ENCODE measurements around the gene SGPL1. TPM values are rescaled to one million over a fixed set of nuclear protein-coding genes. Genes with fewer than 3 reads are reported as not detected.
A peak's percentile ranks its signal among the peaks of the same experiment; 100 is the strongest.

Gene SGPL1
- total RNA-seq, 2 experiments from 2014 or later: 15.1 to 16.9 TPM

GRCh38 chr10:70885931-70886903 is 70.5 kb downstream of the SGPL1 start:
- no peak for TF ChIP-seq CTCF (IDR thresholded peaks at IDR 0.05)
- peak overlapping the region; percentile 69 for H3K27ac Mint-ChIP-seq
- intact Hi-C loops (cut with DNase I, micrococcal nuclease): loop anchor here in 1 of 2 experiments (5.0 kb wide), 1 partner anchor 654 kb away; the partner anchor contains the start of gene PPA1
- peaks cover 9% of the 10 kb centered on the region for H3K36me3 Mint-ChIP-seq (ENCODE audit: low read depth)
- Histone ChIP-seq H3K4me3 (ENCODE audit: low read length) (no peak overlapping the region), H3K27me3 (ENCODE audit: control insufficient read depth in 1 of 2, insufficient read depth in 2 of 2, low read length in 2 of 2) (no peaks in the 10 kb centered on the region), H3K9me3 (ENCODE audit: control insufficient read depth in 1 of 2, insufficient read depth in 1 of 2, low read length in 2 of 2) (no peaks in the 10 kb centered on the region), H3K4me1 (ENCODE audit: insufficient read depth, low read length) (peaks cover 14% of the 10 kb centered on the region), H3K36me3 (ENCODE audit: insufficient read depth, low read length) (peaks cover 3% of the 10 kb centered on the region), H3K27ac (ENCODE audit: low read depth in 1 of 2, low read length in 2 of 2) (no peak overlapping the region)
- ChIA-PET POLR2A (interaction anchor here (1.3 to 1.7 kb wide), 2 partner anchors 69 to 409 kb away, joined by 4 to 9 read pairs; no protein-coding TSS in a partner anchor), CTCF (interaction anchor here (0.6 to 1.6 kb wide), 2 partner anchors 70 to 1865 kb away, joined by 3 read pairs; partner anchors contain the start of gene SGPL1)
- peak overlapping the region; percentile 71 for H3K4me3 Mint-ChIP-seq
- peaks cover 11% of the 10 kb centered on the region for H3K4me1 Mint-ChIP-seq (ENCODE audit: low read depth)
- no peaks in the 10 kb centered on the region for H3K9me3 Mint-ChIP-seq
- DNase-seq (no peak), ATAC-seq (ENCODE audit: poor library complexity) (no peak)
- no peaks in the 10 kb centered on the region for H3K27me3 Mint-ChIP-seq

DNA sequence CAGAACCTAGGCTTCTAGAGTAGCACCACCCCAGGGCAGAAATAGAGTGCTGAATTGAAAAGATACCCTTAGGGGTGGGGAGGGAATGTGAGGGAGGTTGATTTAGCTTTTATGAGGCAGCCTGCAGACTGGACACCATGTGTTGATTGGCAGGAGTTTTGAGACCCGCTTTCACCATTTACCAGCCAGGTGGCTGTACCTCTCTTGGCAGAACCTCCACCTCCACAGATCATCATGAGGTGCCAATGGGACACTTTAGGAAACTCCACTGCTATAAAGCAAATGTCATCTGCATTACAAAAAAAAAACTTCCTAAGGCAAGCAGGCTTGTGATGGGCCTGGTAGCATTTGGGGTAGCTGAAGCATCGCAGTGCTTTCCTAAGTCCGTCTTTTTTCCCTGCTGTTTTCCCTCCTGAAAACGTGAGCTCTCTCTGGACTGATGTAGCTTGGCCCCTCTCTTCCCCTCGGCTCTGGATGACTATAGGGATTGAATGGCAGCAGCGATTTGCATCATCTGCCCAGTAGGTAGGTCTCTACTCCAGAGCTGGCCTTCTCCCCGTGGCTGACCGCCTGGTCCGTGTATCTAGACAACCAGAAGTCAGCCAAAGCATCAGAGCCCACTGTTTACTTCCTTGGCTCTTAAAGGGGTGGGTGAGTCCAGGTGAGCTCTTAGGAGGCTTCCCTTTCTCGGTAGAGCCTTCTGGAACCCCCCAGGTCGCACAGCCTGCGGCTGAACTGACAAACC is 71.3 kb downstream of the SGPL1 start:
- intact Hi-C loops (cut with DNase I, micrococcal nuclease): loop anchor here in 1 of 2 experiments (5.0 kb wide), 1 partner anchor 655 kb away; the partner anchor contains the start of gene PPA1
- H3K27me3 ChIP-seq (ENCODE audit: control insufficient read depth in 1 of 2, insufficient read depth in 2 of 2, low read length in 2 of 2): no peaks in the 10 kb centered on the region
- H3K27ac ChIP-seq (ENCODE audit: low read depth in 1 of 2, low read length in 2 of 2): peak overlapping the region; percentile 49 to 52
- no peak for TF ChIP-seq CTCF (IDR thresholded peaks at IDR 0.05)
- ChIA-PET POLR2A (interaction anchor here (0.6 to 1.7 kb wide), 3 partner anchors 70 to 460 kb away, joined by 4 to 9 read pairs (median 8); no protein-coding TSS in a partner anchor), CTCF (interaction anchor here (1.0 to 1.6 kb wide), 2 partner anchors 10 to 71 kb away, joined by 3 to 4 read pairs; partner anchors contain the start of gene SGPL1)
- Mint-ChIP-seq H3K4me1 (ENCODE audit: low read depth) (peaks cover 11% of the 10 kb centered on the region), H3K27ac (peak overlapping the region; percentile 69), H3K27me3 (no peaks in the 10 kb centered on the region), H3K36me3 (ENCODE audit: low read depth) (peaks cover 9% of the 10 kb centered on the region), H3K9me3 (no peaks in the 10 kb centered on the region), H3K4me3 (peak overlapping the region; percentile 80)
- peaks cover 14% of the 10 kb centered on the region for H3K4me1 ChIP-seq (ENCODE audit: insufficient read depth, low read length)
- DNase-seq (no peak), ATAC-seq (ENCODE audit: poor library complexity) (no peak)
- H3K4me3 ChIP-seq (ENCODE audit: low read length): peak overlapping the region; percentile 96
- peaks cover 3% of the 10 kb centered on the region for H3K36me3 ChIP-seq (ENCODE audit: insufficient read depth, low read length)
- H3K9me3 ChIP-seq (ENCODE audit: control insufficient read depth in 1 of 2, insufficient read depth in 1 of 2, low read length in 2 of 2): no peaks in the 10 kb centered on the region
